GM23248 (cell line): Measurements from ENCODE around the gene UBE2I.

Source experiments
- EZH2 ChIP-seq: fragments of 200-600 bp; sonication (generic); IDR thresholded peaks from 2 replicates; pipeline ENCODE4 v1.6.1; 2018; ENCODE audit warnings: antibody characterized with exemption, mild to moderate bottlenecking; ENCODE audit not compliant: insufficient read depth, poor library complexity, severe bottlenecking
- EZH2phosphoT487 ChIP-seq: fragments of 200-600 bp; sonication (generic); IDR thresholded peaks from 2 replicates; pipeline ENCODE4 v1.6.1; 2018; ENCODE audit warnings: antibody characterized with exemption, moderate library complexity, mild to moderate bottlenecking, low read depth; ENCODE audit not compliant: insufficient read depth

DNA sequence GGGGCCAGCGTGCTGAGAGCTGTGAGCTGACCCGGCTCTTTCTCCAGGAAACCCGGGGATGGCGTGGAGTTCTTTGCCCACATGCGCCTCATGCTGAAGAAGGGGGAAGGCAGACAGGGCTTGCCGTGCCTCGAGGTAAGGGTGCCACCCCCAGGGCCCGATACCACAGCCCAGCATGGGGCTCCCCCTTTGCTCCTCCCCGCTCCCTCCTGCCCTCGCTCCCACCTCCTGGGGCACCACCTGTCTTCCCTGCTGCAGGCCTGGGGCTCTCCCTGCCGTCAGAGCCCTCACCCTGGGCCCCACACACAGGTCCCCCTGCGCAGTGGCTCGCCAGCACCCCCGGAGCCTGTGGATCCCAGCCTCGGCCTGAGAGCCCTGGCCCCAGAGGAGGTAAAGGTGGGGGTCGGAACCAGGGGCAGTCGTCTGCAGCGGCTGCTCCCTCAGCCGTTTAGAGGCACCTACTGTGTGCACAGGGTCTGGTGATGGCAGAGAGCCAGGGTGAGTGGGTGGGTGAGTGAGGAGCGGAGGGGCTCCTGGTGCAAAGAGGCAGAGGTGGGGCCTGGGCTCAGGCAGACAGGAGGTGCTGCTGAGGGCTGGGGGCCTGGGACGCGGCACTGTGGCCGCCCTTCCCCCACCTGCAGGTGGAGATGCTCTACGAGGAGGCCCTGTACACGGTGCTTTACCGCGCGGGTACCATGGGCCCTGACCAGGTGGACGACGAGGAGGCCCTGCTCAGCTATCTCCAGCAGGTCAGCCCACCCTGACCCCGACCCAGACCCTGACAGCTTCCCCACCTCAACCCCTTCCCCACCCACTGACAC, 29.6 kb downstream of the UBE2I start:
- TF ChIP-seq EZH2 (no peak), EZH2phosphoT487 (no peak)
